HG02870 (cell line): ENCODE measurements around the gene SNX14.

Experiments used
- ATAC-seq: cut with Tn5 transposase; IDR thresholded peaks from one replicate; pipeline ENCODE4 v1.9.1; 2021; ENCODE audit warnings: mild to moderate bottlenecking, moderate library complexity; ENCODE audit not compliant: unreplicated experiment

The SNX14 gene

GRCh38 chr6:85506441-85507093 lies 87.1 kb downstream of the SNX14 start:
- peak; percentile 82 for ATAC-seq

GRCh38 chr6:85498596-85499258 lies 94.9 kb downstream of the SNX14 start:
- no peak for ATAC-seq

- ATAC-seq: no peak
These were observed 96.8 kb downstream of the SNX14 start for GRCh38 chr6:85496856-85497255.

- peak; percentile 67 for ATAC-seq
These were observed 97.6 kb downstream of the SNX14 start for GRCh38 chr6:85496009-85496579.

GRCh38 chr6:85494547-85495536 lies 98.8 kb downstream of the SNX14 start:
- no peak for ATAC-seq

- ATAC-seq: no peak
These were observed 100.3 kb downstream of the SNX14 start for GRCh38 chr6:85493389-85493788.

- ATAC-seq: no peak
These were observed 103.0 kb downstream of the SNX14 start for GRCh38 chr6:85490516-85491248.

- no peak for ATAC-seq
These were observed 108.7 kb downstream of the SNX14 start for GRCh38 chr6:85484948-85485347.

GRCh38 chr6:85483846-85484245 lies 109.8 kb downstream of the SNX14 start:
- no peak for ATAC-seq

- ATAC-seq: peak; percentile 88
These were observed 110.6 kb downstream of the SNX14 start for GRCh38 chr6:85482905-85483700.

GRCh38 chr6:85482206-85482904 lies 111.3 kb downstream of the SNX14 start:
- peak; percentile 6 for ATAC-seq

GRCh38 chr6:85479208-85479607 lies 114.5 kb downstream of the SNX14 start:
- ATAC-seq: no peak

GRCh38 chr6:85476532-85476931 lies 117.1 kb downstream of the SNX14 start:
- no peak for ATAC-seq

GRCh38 chr6:85473748-85474147 lies 119.9 kb downstream of the SNX14 start:
- no peak for ATAC-seq

GRCh38 chr6:85472744-85473143 lies 120.9 kb downstream of the SNX14 start:
- no peak for ATAC-seq

GRCh38 chr6:85470023-85470410 lies 123.6 kb downstream of the SNX14 start:
- ATAC-seq: no peak

GRCh38 chr6:85469276-85470022 lies 124.2 kb downstream of the SNX14 start:
- ATAC-seq: no peak

- ATAC-seq: no peak
These were observed 125.3 kb downstream of the SNX14 start for GRCh38 chr6:85468326-85468725.
